ENCODE measurements around the gene GK. TPM values are rescaled to one million over a fixed set of nuclear protein-coding genes. Genes with fewer than 3 reads are reported as not detected.

GK gene
- total RNA-seq, 1 donor from 2014 or later = 15.1 TPM

DNA sequence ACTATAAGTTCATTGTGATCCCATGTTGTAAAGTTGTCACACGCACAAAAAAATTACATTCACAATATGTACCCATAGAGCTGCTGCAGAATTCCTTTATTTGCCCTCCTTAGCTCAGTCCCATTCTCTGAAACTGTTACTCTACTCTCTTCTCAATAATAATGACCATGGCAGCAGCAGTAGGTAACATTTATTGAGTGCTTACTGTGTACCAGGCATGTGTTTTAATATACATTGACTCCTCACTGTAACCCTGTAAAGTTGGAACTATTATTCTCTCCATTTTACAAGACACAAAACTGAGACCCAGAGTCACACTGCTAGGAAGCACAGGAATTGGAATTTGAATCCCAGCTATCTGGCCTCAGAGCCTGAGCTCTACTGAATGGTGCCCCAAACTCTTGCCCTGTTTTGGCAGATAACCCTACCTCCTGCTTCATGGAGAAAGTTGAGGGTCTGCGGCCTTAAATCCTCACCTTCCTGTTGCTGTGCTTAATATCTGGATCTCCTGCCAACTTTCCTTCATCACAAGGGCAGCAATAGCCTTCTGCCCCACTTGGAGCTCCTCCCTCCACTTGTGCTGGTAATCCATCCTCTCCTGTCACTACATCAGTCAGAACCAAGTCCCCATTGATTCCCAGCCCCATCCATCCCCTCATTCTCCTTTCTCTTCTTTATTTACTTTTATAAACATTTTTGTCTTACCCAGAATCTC is 20.8 kb downstream of the GK start:
- ChIA-PET CTCF (interaction anchor here (0.9 kb wide), 1 partner anchor 10 kb away, joined by 3 read pairs; no protein-coding TSS in a partner anchor), POLR2A (no interaction called here)
- H3K4me1 Mint-ChIP-seq = no peaks in the 10 kb centered on the region
- no peaks in the 10 kb centered on the region for H3K9me3 Mint-ChIP-seq
- H3K4me3 Mint-ChIP-seq = no peak overlapping the region
- ATAC-seq (ENCODE audit: low read depth) (no peak), DNase-seq (no peak)
- peaks cover 29% of the 10 kb centered on the region for H3K36me3 Mint-ChIP-seq (ENCODE audit: low read depth)
- intact Hi-C loops (cut with micrococcal nuclease) = no loop called here
- no peaks in the 10 kb centered on the region for H3K27me3 Mint-ChIP-seq
- TF ChIP-seq, protein P1, sequence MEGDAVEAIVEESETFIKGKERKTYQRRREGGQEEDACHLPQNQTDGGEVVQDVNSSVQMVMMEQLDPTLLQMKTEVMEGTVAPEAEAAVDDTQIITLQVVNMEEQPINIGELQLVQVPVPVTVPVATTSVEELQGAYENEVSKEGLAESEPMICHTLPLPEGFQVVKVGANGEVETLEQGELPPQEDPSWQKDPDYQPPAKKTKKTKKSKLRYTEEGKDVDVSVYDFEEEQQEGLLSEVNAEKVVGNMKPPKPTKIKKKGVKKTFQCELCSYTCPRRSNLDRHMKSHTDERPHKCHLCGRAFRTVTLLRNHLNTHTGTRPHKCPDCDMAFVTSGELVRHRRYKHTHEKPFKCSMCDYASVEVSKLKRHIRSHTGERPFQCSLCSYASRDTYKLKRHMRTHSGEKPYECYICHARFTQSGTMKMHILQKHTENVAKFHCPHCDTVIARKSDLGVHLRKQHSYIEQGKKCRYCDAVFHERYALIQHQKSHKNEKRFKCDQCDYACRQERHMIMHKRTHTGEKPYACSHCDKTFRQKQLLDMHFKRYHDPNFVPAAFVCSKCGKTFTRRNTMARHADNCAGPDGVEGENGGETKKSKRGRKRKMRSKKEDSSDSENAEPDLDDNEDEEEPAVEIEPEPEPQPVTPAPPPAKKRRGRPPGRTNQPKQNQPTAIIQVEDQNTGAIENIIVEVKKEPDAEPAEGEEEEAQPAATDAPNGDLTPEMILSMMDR (IDR thresholded peaks at IDR 0.05) = no peak
- H3K27ac Mint-ChIP-seq = no peak overlapping the region

DNA sequence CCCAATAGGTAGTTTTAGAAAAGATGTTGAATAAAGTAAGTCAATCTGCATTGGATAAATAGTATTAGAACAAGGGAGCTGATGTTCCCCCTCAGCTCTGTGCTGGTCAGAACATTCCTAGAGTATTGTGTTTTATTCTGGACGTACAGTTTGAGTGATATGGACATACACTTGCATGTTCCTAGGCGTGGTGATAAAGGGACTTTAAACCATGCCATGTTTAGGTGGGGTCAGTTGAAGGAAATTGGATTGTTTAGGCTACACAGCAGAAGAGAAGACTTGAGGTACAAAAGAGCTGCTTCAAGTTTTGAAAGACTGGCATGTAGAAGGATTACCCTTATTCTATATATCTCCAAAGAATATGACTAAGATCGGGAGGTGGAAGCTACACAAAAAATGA is 21.6 kb downstream of the GK start:
- ATAC-seq (ENCODE audit: low read depth) = no peak
- H3K27me3 Mint-ChIP-seq = no peaks in the 10 kb centered on the region
- H3K36me3 Mint-ChIP-seq (ENCODE audit: low read depth) = peaks cover 31% of the 10 kb centered on the region
- intact Hi-C loops (cut with micrococcal nuclease) = no loop called here
- ChIA-PET POLR2A (no interaction called here), CTCF (no interaction called here)
- no peak overlapping the region for H3K4me3 Mint-ChIP-seq
- H3K27ac Mint-ChIP-seq = no peak overlapping the region
- TF ChIP-seq, protein P1 (IDR thresholded peaks at IDR 0.05) = no peak
- no peaks in the 10 kb centered on the region for H3K9me3 Mint-ChIP-seq
- no peaks in the 10 kb centered on the region for H3K4me1 Mint-ChIP-seq
- no peak for DNase-seq

DNA sequence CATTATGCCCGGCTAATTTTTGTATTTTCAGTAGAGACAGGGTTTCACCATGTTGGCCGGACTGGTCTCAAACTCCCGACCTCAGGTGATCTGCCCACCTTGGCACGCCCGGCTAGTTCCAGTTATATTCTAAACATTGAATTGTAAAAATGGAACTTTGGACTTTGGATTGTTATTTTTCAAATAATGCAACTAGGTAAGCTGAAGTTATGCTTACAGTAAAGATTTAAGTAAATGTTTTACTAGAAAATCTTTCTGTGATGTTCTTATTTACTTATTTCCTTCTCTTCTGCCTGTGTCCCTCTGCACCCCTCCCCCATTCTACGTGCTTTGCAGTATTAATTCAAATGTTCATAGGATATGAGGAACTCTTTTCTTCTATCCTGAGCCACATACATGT is 26.1 kb downstream of the GK start:
- H3K27ac Mint-ChIP-seq = no peak overlapping the region
- TF ChIP-seq, protein P1 (IDR thresholded peaks at IDR 0.05) = no peak
- intact Hi-C loops (cut with micrococcal nuclease) = no loop called here

DNA sequence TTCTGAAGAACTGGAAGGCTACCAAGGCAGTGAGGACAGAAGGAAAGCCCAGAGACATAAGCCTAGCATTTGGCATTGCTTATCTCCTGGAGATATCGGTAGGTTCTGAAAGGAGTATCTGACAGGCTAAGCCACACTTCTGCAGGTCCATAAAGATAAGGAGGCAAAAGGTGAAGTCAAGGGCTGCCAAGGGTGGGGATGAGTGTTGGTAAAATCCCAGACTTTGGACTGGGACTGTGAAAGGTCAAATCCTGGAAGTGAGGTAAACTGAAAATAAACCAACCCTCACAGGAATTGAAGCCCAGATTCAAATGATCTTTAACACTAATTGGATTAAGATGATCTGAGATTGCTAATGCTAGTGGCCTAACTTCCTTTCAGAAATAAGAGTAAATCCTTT is 27.4 kb downstream of the GK start:
- Mint-ChIP-seq H3K27me3 (no peaks in the 10 kb centered on the region), H3K27ac (no peak overlapping the region), H3K4me3 (no peak overlapping the region), H3K9me3 (no peaks in the 10 kb centered on the region), H3K36me3 (ENCODE audit: low read depth) (peaks cover 14% of the 10 kb centered on the region), H3K4me1 (no peaks in the 10 kb centered on the region)
- intact Hi-C loops (cut with micrococcal nuclease) = no loop called here
- ChIA-PET POLR2A (no interaction called here), CTCF (no interaction called here)
- ATAC-seq (ENCODE audit: low read depth) (no peak), DNase-seq (no peak)
- TF ChIP-seq, protein P1 (IDR thresholded peaks at IDR 0.05) = no peak

More for the DNA sequence above, 26.1 kb downstream of the GK start:
- DNase-seq = no peak
- ChIA-PET CTCF (no interaction called here), POLR2A (no interaction called here)
- Mint-ChIP-seq H3K27me3 (no peaks in the 10 kb centered on the region), H3K9me3 (no peaks in the 10 kb centered on the region), H3K36me3 (ENCODE audit: low read depth) (peaks cover 18% of the 10 kb centered on the region), H3K4me1 (no peaks in the 10 kb centered on the region), H3K4me3 (no peak overlapping the region)
- no peak for ATAC-seq (ENCODE audit: low read depth)

DNA sequence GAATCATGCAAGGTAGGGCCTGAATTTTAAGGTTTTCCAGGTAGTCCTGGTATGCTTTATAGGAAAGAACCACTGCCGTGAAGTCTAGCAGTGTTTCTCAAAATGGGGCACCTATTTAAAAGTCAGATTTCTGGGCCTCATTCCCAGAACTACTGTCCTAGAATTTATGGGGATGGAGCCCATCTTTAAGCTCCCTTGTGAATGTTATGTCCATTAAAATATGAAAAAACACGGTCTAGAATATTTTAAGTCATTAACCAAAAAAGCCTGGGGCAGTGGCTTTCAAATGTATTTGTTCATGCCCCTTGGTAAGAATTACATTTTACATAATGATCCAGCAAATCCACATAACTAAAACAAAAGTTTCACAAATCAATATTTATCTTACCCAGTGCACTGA is 35.4 kb downstream of the GK start:
- DNase-seq (no peak), ATAC-seq (ENCODE audit: low read depth) (no peak)
- H3K4me3 Mint-ChIP-seq = no peak overlapping the region
- H3K27ac Mint-ChIP-seq = no peak overlapping the region
- intact Hi-C loops (cut with micrococcal nuclease) = no loop called here
- TF ChIP-seq, protein P1 (IDR thresholded peaks at IDR 0.05) = no peak
- peaks cover 16% of the 10 kb centered on the region for H3K36me3 Mint-ChIP-seq (ENCODE audit: low read depth)
- POLR2A ChIA-PET = interaction anchor here (0.5 to 0.6 kb wide), 2 partner anchors 34 to 95 kb away, joined by 3 to 4 read pairs; no protein-coding TSS in a partner anchor
- no peaks in the 10 kb centered on the region for H3K27me3 Mint-ChIP-seq
- H3K9me3 Mint-ChIP-seq = no peaks in the 10 kb centered on the region
- no peaks in the 10 kb centered on the region for H3K4me1 Mint-ChIP-seq
- CTCF ChIA-PET = no interaction called here
